ENCODE measurements around the gene ILF2.

DNA sequence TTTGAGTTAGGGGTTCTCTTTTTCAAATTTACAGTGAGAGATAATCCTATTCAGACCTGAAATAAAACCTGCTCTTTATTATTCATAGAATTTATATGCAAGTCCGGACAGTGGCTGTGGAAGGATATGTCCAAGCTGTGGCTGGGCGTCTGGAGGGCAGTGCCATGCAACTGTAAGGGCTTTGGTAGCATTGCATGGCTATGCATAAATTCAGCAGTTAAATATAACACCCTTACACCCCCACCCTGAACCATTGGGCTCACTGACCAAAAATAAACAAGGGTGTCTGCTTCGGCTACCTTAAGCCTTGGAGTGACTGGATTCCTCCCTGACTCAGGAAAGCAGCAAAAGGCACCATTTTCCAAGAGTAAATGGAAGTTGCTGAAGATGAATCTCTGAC, 31.5 kb downstream of the ILF2 start:
- no peak for TF ChIP-seq TAF1 (IDR thresholded peaks at IDR 0.05; ENCODE audit: low read depth)
- TF ChIP-seq YY1 (IDR thresholded peaks at IDR 0.05; ENCODE audit: low read depth), result no peak
- TF ChIP-seq CEBPB (IDR thresholded peaks at IDR 0.05), result no peak
- TF ChIP-seq FOXM1 (IDR thresholded peaks at IDR 0.05; ENCODE audit: borderline replicate concordance, low read depth), result no peak
- no peak for TF ChIP-seq MAX (IDR thresholded peaks at IDR 0.05)
- TF ChIP-seq TEAD4 (IDR thresholded peaks at IDR 0.05), result no peak
- TF ChIP-seq, protein P1, sequence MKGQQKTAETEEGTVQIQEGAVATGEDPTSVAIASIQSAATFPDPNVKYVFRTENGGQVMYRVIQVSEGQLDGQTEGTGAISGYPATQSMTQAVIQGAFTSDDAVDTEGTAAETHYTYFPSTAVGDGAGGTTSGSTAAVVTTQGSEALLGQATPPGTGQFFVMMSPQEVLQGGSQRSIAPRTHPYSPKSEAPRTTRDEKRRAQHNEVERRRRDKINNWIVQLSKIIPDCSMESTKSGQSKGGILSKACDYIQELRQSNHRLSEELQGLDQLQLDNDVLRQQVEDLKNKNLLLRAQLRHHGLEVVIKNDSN (IDR thresholded peaks at IDR 0.05), result no peak
- no peak for TF ChIP-seq EP300 (IDR thresholded peaks at IDR 0.05; ENCODE audit: borderline replicate concordance)
- no peak for TF ChIP-seq CREB1 (IDR thresholded peaks at IDR 0.05; ENCODE audit: low read depth)
